HG02623 (cell line): ENCODE data around the gene SDF2L1.
"Not testable (repeated sequence)": the region's sequence is repeated elsewhere in the genome, so short reads cannot be mapped to it uniquely, and the experiment has no call there.

Experiments used
- ATAC-seq: cut with Tn5 transposase; IDR thresholded peaks from one replicate; pipeline ENCODE4 v1.9.1; 2021; ENCODE audit warnings: moderate library complexity; ENCODE audit not compliant: unreplicated experiment

The SDF2L1 gene

GRCh38 chr22:21635771-21636510 is 6.2 kb upstream of the SDF2L1 start:
- no peak for ATAC-seq

GRCh38 chr22:21636629-21637218 is 5.4 kb upstream of the SDF2L1 start:
- ATAC-seq: no peak

- not testable (repeated sequence) for ATAC-seq
Observed at GRCh38 chr22:21637450-21637849, 4.7 kb upstream of the SDF2L1 start.

- ATAC-seq: no peak
Observed at GRCh38 chr22:21639359-21639758, 2.7 kb upstream of the SDF2L1 start.

GRCh38 chr22:21640810-21641209 is 1.3 kb upstream of the SDF2L1 start:
- ATAC-seq: no peak

GRCh38 chr22:21641417-21641788 is 699 bp upstream of the SDF2L1 start:
- ATAC-seq: no peak

GRCh38 chr22:21642584-21643448 is 714 bp downstream of the SDF2L1 start:
- no peak for ATAC-seq

- ATAC-seq: no peak
Observed at GRCh38 chr22:21643533-21644357, 1.6 kb downstream of the SDF2L1 start.

- not testable (repeated sequence) for ATAC-seq
Observed at GRCh38 chr22:21645513-21645912, 3.4 kb downstream of the SDF2L1 start.

- ATAC-seq: no peak
Observed at GRCh38 chr22:21646608-21647590, 4.8 kb downstream of the SDF2L1 start.

- ATAC-seq: no peak
Observed at GRCh38 chr22:21650280-21650679, 8.2 kb downstream of the SDF2L1 start.

GRCh38 chr22:21650823-21651520 is 8.9 kb downstream of the SDF2L1 start:
- ATAC-seq: no peak

- peak; percentile 20 for ATAC-seq
Observed at GRCh38 chr22:21651521-21652009, 9.5 kb downstream of the SDF2L1 start.

- ATAC-seq: peak; percentile 78
Observed at GRCh38 chr22:21652010-21652546, 10.0 kb downstream of the SDF2L1 start.

- no peak for ATAC-seq
Observed at GRCh38 chr22:21652547-21653545, 10.7 kb downstream of the SDF2L1 start.

GRCh38 chr22:21657020-21657359 is 14.9 kb downstream of the SDF2L1 start:
- peak; percentile 13 for ATAC-seq

GRCh38 chr22:21657360-21658032 is 15.4 kb downstream of the SDF2L1 start:
- ATAC-seq: peak; percentile 81
